ES-I3 (cell line): ENCODE data around the gene LYRM7.
A peak's percentile ranks its signal among the peaks of the same experiment; 100 is the strongest.
"Not testable (repeated sequence)": the region's sequence is repeated elsewhere in the genome, so short reads cannot be mapped to it uniquely, and the experiment has no call there.

ENCODE experiments used
- H3K36me3 ChIP-seq: 2 replicates; pipeline ENCODE4 v1.6.1; 2013; ENCODE audit warnings: mild to moderate bottlenecking, low read length, control low read depth, moderate library complexity; ENCODE audit not compliant: insufficient read depth
- H3K4me1 ChIP-seq: 2 replicates; pipeline ENCODE4 v1.6.1; 2013; ENCODE audit warnings: mild to moderate bottlenecking, control low read depth, low read length; ENCODE audit not compliant: insufficient read depth
- H3K9ac ChIP-seq: 2 replicates; pipeline ENCODE4 v1.6.1; 2013; ENCODE audit warnings: low read depth, mild to moderate bottlenecking, low read length, moderate library complexity
- H3K9me3 ChIP-seq: 2 replicates; pipeline ENCODE4 v1.6.1; 2013; ENCODE audit warnings: mild to moderate bottlenecking, low read length, moderate library complexity; ENCODE audit not compliant: control insufficient read depth, insufficient read depth

The LYRM7 gene

GRCh38 chr5:131170540-131171275, at the start of gene LYRM7:
LYRM7 (plus strand) TSS chr5:131170944; CDS start chr5:131171021, 77 bp downstream.
- Histone ChIP-seq H3K9me3 (no peaks in the 10 kb centered on the region), H3K9ac (peak within 1 kb of the TSS; percentile 82), H3K4me1 (no peaks in the 10 kb centered on the region), H3K36me3 (no peaks in the 10 kb centered on the region)

- H3K36me3 ChIP-seq, H3K4me1 ChIP-seq, H3K9ac ChIP-seq, H3K9me3 ChIP-seq: not testable (repeated sequence)
Measured at GRCh38 chr5:131127244-131127643, 43.5 kb upstream of the LYRM7 start.

GRCh38 chr5:131129306-131129705, 41.4 kb upstream of the LYRM7 start:
- H3K9me3 ChIP-seq: peaks cover 3% of the 10 kb centered on the region; the same call in 1 of the 2 replicates

GRCh38 chr5:131133091-131133490, 37.7 kb upstream of the LYRM7 start:
- H3K9ac ChIP-seq, H3K9me3 ChIP-seq, H3K36me3 ChIP-seq, H3K4me1 ChIP-seq: not testable (repeated sequence)

More at GRCh38 chr5:131129306-131129705, 41.4 kb upstream of the LYRM7 start:
- Histone ChIP-seq H3K9ac (no peak overlapping the region), H3K4me1 (no peaks in the 10 kb centered on the region), H3K36me3 (no peaks in the 10 kb centered on the region)

GRCh38 chr5:131138406-131138805, 32.3 kb upstream of the LYRM7 start:
- not testable (repeated sequence) for H3K36me3 ChIP-seq, H3K9me3 ChIP-seq, H3K4me1 ChIP-seq, H3K9ac ChIP-seq

GRCh38 chr5:131139321-131139720, 31.4 kb upstream of the LYRM7 start:
- Histone ChIP-seq H3K9ac (no peak overlapping the region), H3K4me1 (no peaks in the 10 kb centered on the region), H3K36me3 (no peaks in the 10 kb centered on the region), H3K9me3 (no peaks in the 10 kb centered on the region)

- no peaks in the 10 kb centered on the region for H3K36me3 ChIP-seq
- no peaks in the 10 kb centered on the region for H3K9me3 ChIP-seq
- no peaks in the 10 kb centered on the region for H3K4me1 ChIP-seq
- no peak overlapping the region for H3K9ac ChIP-seq
Measured at GRCh38 chr5:131142970-131143617, 27.6 kb upstream of the LYRM7 start.

GRCh38 chr5:131147258-131147657, 23.5 kb upstream of the LYRM7 start:
- H3K36me3 ChIP-seq: no peaks in the 10 kb centered on the region
- no peaks in the 10 kb centered on the region for H3K4me1 ChIP-seq
- H3K9ac ChIP-seq: no peak overlapping the region
- H3K9me3 ChIP-seq: no peaks in the 10 kb centered on the region

- Histone ChIP-seq H3K9me3 (no peaks in the 10 kb centered on the region), H3K4me1 (no peaks in the 10 kb centered on the region), H3K36me3 (no peaks in the 10 kb centered on the region), H3K9ac (no peak overlapping the region)
Measured at GRCh38 chr5:131148835-131149234, 21.9 kb upstream of the LYRM7 start.

- Histone ChIP-seq H3K36me3 (no peaks in the 10 kb centered on the region), H3K4me1 (no peaks in the 10 kb centered on the region), H3K9me3 (no peaks in the 10 kb centered on the region), H3K9ac (no peak overlapping the region)
Measured at GRCh38 chr5:131150408-131150807, 20.3 kb upstream of the LYRM7 start.

GRCh38 chr5:131151216-131151615, 19.5 kb upstream of the LYRM7 start:
- Histone ChIP-seq H3K9ac (no peak overlapping the region), H3K9me3 (no peaks in the 10 kb centered on the region)

GRCh38 chr5:131156385-131156784, 14.4 kb upstream of the LYRM7 start:
- Histone ChIP-seq H3K36me3 (peaks cover 13% of the 10 kb centered on the region), H3K9ac (no peak overlapping the region), H3K4me1 (no peaks in the 10 kb centered on the region), H3K9me3 (no peaks in the 10 kb centered on the region)

More at GRCh38 chr5:131151216-131151615, 19.5 kb upstream of the LYRM7 start:
- Histone ChIP-seq H3K4me1 (no peaks in the 10 kb centered on the region), H3K36me3 (0 out of 2 replicates have a peak, but pooled peaks cover 2% of the 10 kb centered on the region)

GRCh38 chr5:131156957-131157356, 13.8 kb upstream of the LYRM7 start:
- H3K36me3 ChIP-seq: peaks cover 15% of the 10 kb centered on the region
- no peak overlapping the region for H3K9ac ChIP-seq
- H3K4me1 ChIP-seq: no peaks in the 10 kb centered on the region
- no peaks in the 10 kb centered on the region for H3K9me3 ChIP-seq

GRCh38 chr5:131160134-131160533, 10.6 kb upstream of the LYRM7 start:
- no peak overlapping the region for H3K9ac ChIP-seq
- H3K4me1 ChIP-seq: no peaks in the 10 kb centered on the region; the same call in 1 of the 2 replicates
- H3K36me3 ChIP-seq: peaks cover 18% of the 10 kb centered on the region

More at GRCh38 chr5:131160134-131160533, 10.6 kb upstream of the LYRM7 start:
- H3K9me3 ChIP-seq: no peaks in the 10 kb centered on the region
